ENCODE results near the gene AXIN1. TPM values are rescaled to one million over a fixed set of nuclear protein-coding genes. Genes with fewer than 3 reads are reported as not detected.

AXIN1 gene
- total RNA-seq, 1 experiment from 2014 or later = 49.8 TPM

DNA sequence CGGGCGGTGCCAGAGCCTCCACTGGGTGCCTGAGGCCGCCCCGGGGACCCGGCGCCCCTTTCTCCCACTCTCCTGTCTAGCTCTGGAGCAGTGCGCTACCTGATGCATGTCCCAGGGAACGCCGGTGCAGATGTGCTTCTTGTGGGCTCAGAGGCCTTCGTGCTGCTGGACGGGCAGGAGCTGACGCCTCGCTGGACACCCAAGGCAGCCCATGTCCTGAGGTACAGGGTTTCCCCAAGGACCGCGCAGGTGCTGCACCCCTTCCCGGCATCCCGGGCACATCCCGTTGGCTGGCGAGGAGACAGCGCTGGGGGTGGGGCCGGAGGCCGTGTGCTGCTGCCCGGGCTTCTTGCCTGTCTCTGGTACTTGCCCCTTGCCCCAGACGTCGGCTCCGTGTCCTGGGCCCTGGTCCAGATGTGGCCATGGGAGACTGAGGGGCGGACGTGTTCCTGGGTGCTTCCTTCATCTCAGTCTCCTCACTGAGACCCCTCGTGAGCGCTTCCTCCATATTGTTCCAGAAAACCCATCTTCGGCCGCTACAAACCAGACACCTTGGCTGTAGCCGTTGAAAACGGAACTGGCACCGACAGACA lies 89.2 kb downstream of the AXIN1 start:
- Mint-ChIP-seq H3K9me3 (ENCODE audit: low read depth, unreplicated experiment) (no peaks in the 10 kb centered on the region), H3K27ac (ENCODE audit: unreplicated experiment) (no peak overlapping the region), H3K27me3 (ENCODE audit: unreplicated experiment) (no peaks in the 10 kb centered on the region), H3K4me3 (ENCODE audit: low read depth, unreplicated experiment) (no peak overlapping the region), H3K4me1 (ENCODE audit: low read depth, unreplicated experiment) (peaks cover 19% of the 10 kb centered on the region), H3K36me3 (ENCODE audit: insufficient read depth, unreplicated experiment) (peaks cover 57% of the 10 kb centered on the region)
- DNase-seq = no peak
- CTCF ChIA-PET = no interaction called here
- intact Hi-C loops (cut with micrococcal nuclease; ENCODE audit: unreplicated experiment) = no loop called here
- BruUV-seq (replicated peaks) = no TSS peak
- TF ChIP-seq CTCF (IDR thresholded peaks at IDR 0.05; ENCODE audit: unreplicated experiment) = no peak

DNA sequence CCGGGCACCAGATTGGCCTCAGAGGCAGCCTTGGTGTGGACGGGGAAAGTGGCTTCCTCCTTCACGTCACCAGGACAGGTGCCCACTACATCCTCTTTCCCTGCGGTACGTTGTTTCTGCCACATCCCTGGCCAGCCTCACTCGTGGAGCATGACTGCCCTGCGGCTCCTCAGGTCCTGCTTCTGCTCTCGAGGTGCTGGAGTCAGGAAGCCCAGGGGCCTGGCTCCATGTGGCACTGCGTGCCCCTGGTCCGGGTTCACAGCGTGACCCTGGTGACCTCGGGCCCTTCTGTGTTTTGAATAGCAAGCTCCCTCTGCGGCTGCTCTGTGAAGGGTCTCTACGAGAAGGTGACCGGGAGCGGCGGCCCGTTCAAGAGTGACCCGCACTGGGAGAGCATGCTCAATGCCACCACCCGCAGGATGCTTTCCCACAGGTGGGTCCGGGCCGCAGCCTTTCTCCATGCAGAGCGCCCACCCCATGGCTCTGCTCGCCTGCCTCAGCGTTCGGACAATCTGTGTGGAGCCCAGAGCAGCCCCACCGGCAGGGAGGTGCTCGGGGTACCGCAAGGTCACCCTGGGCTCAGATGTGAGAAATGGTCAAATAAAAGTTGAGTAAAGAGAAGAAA lies 90.3 kb downstream of the AXIN1 start:
- no peak for TF ChIP-seq CTCF (IDR thresholded peaks at IDR 0.05; ENCODE audit: unreplicated experiment)
- no TSS peak for BruUV-seq (replicated peaks)
- DNase-seq = no peak
- intact Hi-C loops (cut with micrococcal nuclease; ENCODE audit: unreplicated experiment) = no loop called here
- Mint-ChIP-seq H3K27ac (ENCODE audit: unreplicated experiment) (no peak overlapping the region), H3K9me3 (ENCODE audit: low read depth, unreplicated experiment) (no peaks in the 10 kb centered on the region), H3K4me3 (ENCODE audit: low read depth, unreplicated experiment) (no peak overlapping the region), H3K4me1 (ENCODE audit: low read depth, unreplicated experiment) (peaks cover 12% of the 10 kb centered on the region), H3K36me3 (ENCODE audit: insufficient read depth, unreplicated experiment) (peaks cover 59% of the 10 kb centered on the region), H3K27me3 (ENCODE audit: unreplicated experiment) (no peaks in the 10 kb centered on the region)
- CTCF ChIA-PET = no interaction called here

- H3K27ac Mint-ChIP-seq (ENCODE audit: unreplicated experiment) = no peak overlapping the region
- H3K27me3 Mint-ChIP-seq (ENCODE audit: unreplicated experiment) = no peaks in the 10 kb centered on the region
- peaks cover 61% of the 10 kb centered on the region for H3K36me3 Mint-ChIP-seq (ENCODE audit: insufficient read depth, unreplicated experiment)
- intact Hi-C loops (cut with micrococcal nuclease; ENCODE audit: unreplicated experiment) = no loop called here
- DNase-seq = no peak
- CTCF ChIA-PET = no interaction called here
- no peak overlapping the region for H3K4me3 Mint-ChIP-seq (ENCODE audit: low read depth, unreplicated experiment)
- peaks cover 9% of the 10 kb centered on the region for H3K4me1 Mint-ChIP-seq (ENCODE audit: low read depth, unreplicated experiment)
- no TSS peak for BruUV-seq (replicated peaks)
- TF ChIP-seq CTCF (IDR thresholded peaks at IDR 0.05; ENCODE audit: unreplicated experiment) = no peak
- H3K9me3 Mint-ChIP-seq (ENCODE audit: low read depth, unreplicated experiment) = no peaks in the 10 kb centered on the region
Observed at GRCh38 chr16:261031-261691, 91.4 kb downstream of the AXIN1 start.

GRCh38 chr16:260326-260725 lies 92.2 kb downstream of the AXIN1 start:
- no peak overlapping the region for H3K4me3 Mint-ChIP-seq (ENCODE audit: low read depth, unreplicated experiment)
- no peak for TF ChIP-seq CTCF (IDR thresholded peaks at IDR 0.05; ENCODE audit: unreplicated experiment)
- H3K27ac Mint-ChIP-seq (ENCODE audit: unreplicated experiment) = no peak overlapping the region
- peaks cover under 1% of the 10 kb centered on the region for H3K4me1 Mint-ChIP-seq (ENCODE audit: low read depth, unreplicated experiment)
- H3K9me3 Mint-ChIP-seq (ENCODE audit: low read depth, unreplicated experiment) = no peaks in the 10 kb centered on the region
- peaks cover 58% of the 10 kb centered on the region for H3K36me3 Mint-ChIP-seq (ENCODE audit: insufficient read depth, unreplicated experiment)
- intact Hi-C loops (cut with micrococcal nuclease; ENCODE audit: unreplicated experiment) = no loop called here
- no peaks in the 10 kb centered on the region for H3K27me3 Mint-ChIP-seq (ENCODE audit: unreplicated experiment)
- BruUV-seq (replicated peaks) = no TSS peak
- CTCF ChIA-PET = no interaction called here
- no peak for DNase-seq

Data from Calu3 (cell line).